GM10266 (cell line): ENCODE data around the gene EFNA1.

Experiments used
- DNase-seq: peaks from one replicate; pipeline ENCODE4 v3.0.0; 2012; ENCODE audit errors: extremely low spot score
- CTCF ChIP-seq: IDR thresholded peaks from 2 replicates; pipeline ENCODE4 v1.5.1; 2012; ENCODE audit warnings: mild to moderate bottlenecking, low read depth; ENCODE audit not compliant: control insufficient read depth, insufficient read depth; ENCODE audit errors: missing control alignments

Gene EFNA1

GRCh38 chr1:155131856-155132255 is 4.2 kb downstream of the EFNA1 start:
- DNase-seq: no peak
- TF ChIP-seq CTCF: no peak

GRCh38 chr1:155133799-155134281 is 6.2 kb downstream of the EFNA1 start:
- DNase-seq: no peak
- TF ChIP-seq CTCF: no peak

- no peak for DNase-seq
- no peak for TF ChIP-seq CTCF
These were observed 6.6 kb downstream of the EFNA1 start for GRCh38 chr1:155134322-155134721.

- no peak for TF ChIP-seq CTCF
These were observed 7.3 kb downstream of the EFNA1 start for GRCh38 chr1:155134880-155135414.

GRCh38 chr1:155135415-155136028 is 7.8 kb downstream of the EFNA1 start, which contains the start of gene SLC50A1:
Gene SLC50A1, plus strand, starts transcription at chr1:155135852. Its CDS starts 60 bp downstream, at chr1:155135912.
- peak; percentile 96 for DNase-seq
- no peak for TF ChIP-seq CTCF

More at GRCh38 chr1:155134880-155135414, 7.3 kb downstream of the EFNA1 start:
- peak; percentile 73 for DNase-seq

GRCh38 chr1:155136748-155137147 is 9.1 kb downstream of the EFNA1 start:
- no peak for DNase-seq

More at GRCh38 chr1:155136748-155137147, 9.1 kb downstream of the EFNA1 start:
- TF ChIP-seq CTCF: no peak
